AG09309 (cell line): ENCODE measurements around the gene ETNPPL.
"Not testable (repeated sequence)": the region's sequence is repeated elsewhere in the genome, so short reads cannot be mapped to it uniquely, and the experiment has no call there.

Experiments
- DNase-seq: peaks from one replicate; pipeline ENCODE4 v3.0.0-alpha.2; 2010; ENCODE audit warnings: low read depth
- H3K4me3 ChIP-seq: 2 replicates; pipeline ENCODE4 v1.5.1; 2011; ENCODE audit warnings: mild to moderate bottlenecking, low read depth, low read length, moderate library complexity; ENCODE audit not compliant: control insufficient read depth
- CTCF ChIP-seq: IDR thresholded peaks from 2 replicates; pipeline ENCODE4 v1.5.1; 2011; ENCODE audit warnings: mild to moderate bottlenecking, low read depth, low read length, inconsistent platforms; ENCODE audit not compliant: insufficient read depth, control insufficient read depth; ENCODE audit errors: missing control alignments

Gene ETNPPL

DNA sequence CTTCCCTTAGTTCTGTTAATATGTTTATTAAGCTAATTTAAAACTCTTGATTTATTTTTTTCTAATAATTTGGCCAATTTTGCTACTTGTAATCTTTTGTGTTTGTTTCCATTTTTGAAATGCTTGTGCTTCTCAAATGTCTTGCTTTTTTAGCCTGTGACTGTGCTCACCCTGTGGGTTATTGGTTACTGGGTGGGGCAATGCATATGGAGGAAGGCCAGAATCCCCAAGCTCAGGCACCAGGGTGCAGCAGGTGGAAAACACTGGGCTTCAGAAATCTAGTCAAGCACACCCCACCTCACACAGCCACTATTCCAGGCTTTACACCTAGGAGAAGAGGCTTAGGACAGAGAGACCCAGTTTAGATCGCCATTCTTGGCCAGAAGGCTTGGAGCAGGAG is 33.1 kb downstream of the ETNPPL start:
- H3K4me3 ChIP-seq, result no peak overlapping the region
- no peak for DNase-seq
- TF ChIP-seq CTCF, result no peak

- H3K4me3 ChIP-seq, result no peak overlapping the region
- no peak for DNase-seq
- TF ChIP-seq CTCF, result no peak
Measured at GRCh38 chr4:108725457-108725856, 37.4 kb downstream of the ETNPPL start.

- no peak for TF ChIP-seq CTCF
- H3K4me3 ChIP-seq, result no peak overlapping the region
- DNase-seq, result no peak
Measured at GRCh38 chr4:108717386-108717785, 45.5 kb downstream of the ETNPPL start.

- TF ChIP-seq CTCF, result no peak
- DNase-seq, result no peak
- no peak overlapping the region for H3K4me3 ChIP-seq
Measured at GRCh38 chr4:108716340-108716739, 46.5 kb downstream of the ETNPPL start.

- H3K4me3 ChIP-seq, result no peak overlapping the region
- no peak for TF ChIP-seq CTCF
- no peak for DNase-seq
Measured at GRCh38 chr4:108714880-108715279, 48.0 kb downstream of the ETNPPL start.

DNA sequence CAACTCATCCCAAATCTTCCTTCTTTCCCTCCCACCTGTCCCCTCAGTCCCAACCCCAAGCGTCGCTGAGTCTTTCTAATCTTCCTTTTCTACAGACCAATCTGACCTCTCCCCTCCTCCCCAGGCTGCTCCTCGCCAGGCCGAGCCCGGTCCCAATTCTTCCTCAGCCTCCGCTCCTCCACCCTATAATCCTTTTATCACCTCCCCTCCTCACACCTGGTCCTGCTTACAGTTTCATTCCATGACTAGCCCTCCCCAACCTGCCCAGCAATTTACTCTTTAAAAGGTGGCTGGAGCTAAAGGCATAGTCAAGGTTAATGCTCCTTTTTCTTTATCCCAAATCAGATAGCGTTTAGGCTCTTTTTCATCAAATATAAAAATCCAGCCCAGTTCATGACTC is 52.3 kb downstream of the ETNPPL start:
- DNase-seq, H3K4me3 ChIP-seq: not testable (repeated sequence)

DNA sequence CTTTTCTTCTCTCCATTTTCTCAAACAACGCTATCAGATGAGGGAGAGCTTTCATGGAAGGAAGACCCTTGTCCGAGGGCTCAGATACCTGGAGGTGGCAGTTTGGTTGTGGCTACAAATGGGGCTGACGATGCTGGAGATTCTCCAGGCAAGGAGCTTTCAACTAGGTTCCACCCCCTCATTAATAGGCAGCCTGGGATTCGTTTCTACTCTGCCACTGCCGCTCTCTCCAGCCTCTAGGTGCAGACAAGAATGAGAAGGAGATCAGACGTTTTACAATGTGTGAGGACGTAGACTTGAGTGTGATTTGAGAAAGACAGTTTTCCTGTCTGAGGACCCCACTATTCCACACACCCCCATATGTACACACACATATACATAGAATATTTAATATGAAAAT is 53.1 kb downstream of the ETNPPL start:
- H3K4me3 ChIP-seq, result no peak overlapping the region
- DNase-seq, result no peak

More for the DNA sequence above, 53.1 kb downstream of the ETNPPL start:
- TF ChIP-seq CTCF, result no peak
